IMR-90 (cell line): Measurements from ENCODE around the gene KRTAP9-3.

Source experiments
- BHLHE40 ChIP-seq: fragments of 150-350 bp; IDR thresholded peaks from 2 replicates; pipeline ENCODE4 v1.6.1; 2016; ENCODE audit warnings: mild to moderate bottlenecking, low read depth, low read length
- CEBPB ChIP-seq: IDR thresholded peaks from 2 replicates; pipeline ENCODE4 v1.6.1; 2012; ENCODE audit warnings: low read depth, low read length, improper control_type of control experiment
- CHD1 ChIP-seq: IDR thresholded peaks from 2 replicates; pipeline ENCODE4 v1.6.1; 2012; ENCODE audit warnings: low read depth, low read length, improper control_type of control experiment
- MAFK ChIP-seq: IDR thresholded peaks from 2 replicates; pipeline ENCODE4 v1.6.1; 2012; ENCODE audit warnings: low read depth, low read length, improper control_type of control experiment
- MXI1 ChIP-seq: IDR thresholded peaks from 2 replicates; pipeline ENCODE4 v1.6.1; 2012; ENCODE audit warnings: low read depth, mild to moderate bottlenecking, low read length, moderate library complexity, borderline replicate concordance
- NFE2L2 ChIP-seq: fragments of 150-350 bp; IDR thresholded peaks from 2 replicates; pipeline ENCODE4 v1.6.1; 2016; ENCODE audit warnings: low read depth, mild to moderate bottlenecking, low read length
- POLR2A ChIP-seq: IDR thresholded peaks from 2 replicates; pipeline ENCODE4 v1.6.1; 2012; ENCODE audit warnings: mild to moderate bottlenecking, low read depth, low read length
- RAD21 ChIP-seq: IDR thresholded peaks from 2 replicates; pipeline ENCODE4 v1.6.1; 2012; ENCODE audit warnings: low read length, improper control_type of control experiment
- RCOR1 ChIP-seq: IDR thresholded peaks from 2 replicates; pipeline ENCODE4 v1.6.1; 2012; ENCODE audit warnings: mild to moderate bottlenecking, low read length, improper control_type of control experiment; ENCODE audit not compliant: insufficient replicate concordance
- RFX5 ChIP-seq: IDR thresholded peaks from 2 replicates; pipeline ENCODE4 v1.8.0; 2012; ENCODE audit warnings: low read depth, mild to moderate bottlenecking, low read length, moderate library complexity
- TF ChIP-seq, protein P1 (sequence below): conservative IDR thresholded peaks from 2 replicates; pipeline ENCODE4 v1.5.1; 2012; ENCODE audit warnings: mild to moderate bottlenecking, low read depth, low read length, improper control_type of control experiment
- TF ChIP-seq, protein P2 (sequence below): fragments of 150-350 bp; IDR thresholded peaks from 2 replicates; pipeline ENCODE4 v1.6.1; 2016; ENCODE audit warnings: low read depth, mild to moderate bottlenecking, low read length, moderate library complexity, borderline replicate concordance
- TF ChIP-seq, protein P3 (sequence below): fragments of 150-350 bp; IDR thresholded peaks from 2 replicates; pipeline ENCODE4 v1.6.1; 2017; ENCODE audit warnings: mild to moderate bottlenecking, antibody characterized with exemption, low read length, low read depth

DNA sequence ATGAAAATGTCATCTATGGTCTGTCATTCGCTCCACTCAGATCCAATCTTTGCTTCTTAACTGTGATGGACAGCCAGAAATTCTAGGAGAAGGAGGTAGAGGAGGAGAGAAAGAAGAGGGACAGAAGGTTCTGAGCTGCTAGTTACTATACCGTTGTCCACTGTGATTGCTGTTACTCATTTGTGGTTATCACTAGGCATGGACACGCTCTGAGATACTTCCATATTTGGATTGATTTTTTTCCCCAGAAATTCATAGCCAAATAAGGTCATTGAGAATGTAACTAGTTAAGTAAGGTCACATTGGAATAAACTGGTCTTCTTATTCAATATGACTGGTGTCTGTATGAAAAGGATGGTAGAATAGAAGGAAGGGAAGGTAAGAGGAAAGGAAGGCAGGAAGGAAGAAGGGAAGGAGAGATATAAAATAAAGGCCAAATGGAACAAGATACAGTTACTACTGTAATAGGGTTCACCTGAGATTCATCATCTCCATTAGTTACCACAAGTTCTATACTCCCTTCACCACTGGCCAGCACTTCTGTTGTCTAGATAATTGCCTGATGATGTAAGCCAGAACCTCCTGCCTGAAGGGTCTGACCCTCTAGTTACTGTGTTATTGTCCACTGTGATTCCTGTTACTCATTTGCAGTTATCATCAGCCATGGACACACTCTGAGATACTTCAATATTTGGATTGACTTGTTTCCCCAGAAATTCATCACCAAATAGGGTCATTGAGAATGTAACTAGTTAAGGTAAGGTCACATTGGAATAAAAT is 46.1 kb downstream of the KRTAP9-3 start:
- TF ChIP-seq RFX5 (no peak), POLR2A (no peak), MXI1 (no peak), RAD21 (no peak), RCOR1 (no peak), BHLHE40 (no peak), NFE2L2 (no peak), CEBPB (no peak), MAFK (no peak), CHD1 (no peak)
- TF ChIP-seq, protein P1, sequence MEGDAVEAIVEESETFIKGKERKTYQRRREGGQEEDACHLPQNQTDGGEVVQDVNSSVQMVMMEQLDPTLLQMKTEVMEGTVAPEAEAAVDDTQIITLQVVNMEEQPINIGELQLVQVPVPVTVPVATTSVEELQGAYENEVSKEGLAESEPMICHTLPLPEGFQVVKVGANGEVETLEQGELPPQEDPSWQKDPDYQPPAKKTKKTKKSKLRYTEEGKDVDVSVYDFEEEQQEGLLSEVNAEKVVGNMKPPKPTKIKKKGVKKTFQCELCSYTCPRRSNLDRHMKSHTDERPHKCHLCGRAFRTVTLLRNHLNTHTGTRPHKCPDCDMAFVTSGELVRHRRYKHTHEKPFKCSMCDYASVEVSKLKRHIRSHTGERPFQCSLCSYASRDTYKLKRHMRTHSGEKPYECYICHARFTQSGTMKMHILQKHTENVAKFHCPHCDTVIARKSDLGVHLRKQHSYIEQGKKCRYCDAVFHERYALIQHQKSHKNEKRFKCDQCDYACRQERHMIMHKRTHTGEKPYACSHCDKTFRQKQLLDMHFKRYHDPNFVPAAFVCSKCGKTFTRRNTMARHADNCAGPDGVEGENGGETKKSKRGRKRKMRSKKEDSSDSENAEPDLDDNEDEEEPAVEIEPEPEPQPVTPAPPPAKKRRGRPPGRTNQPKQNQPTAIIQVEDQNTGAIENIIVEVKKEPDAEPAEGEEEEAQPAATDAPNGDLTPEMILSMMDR, result no peak
- TF ChIP-seq, protein P2, sequence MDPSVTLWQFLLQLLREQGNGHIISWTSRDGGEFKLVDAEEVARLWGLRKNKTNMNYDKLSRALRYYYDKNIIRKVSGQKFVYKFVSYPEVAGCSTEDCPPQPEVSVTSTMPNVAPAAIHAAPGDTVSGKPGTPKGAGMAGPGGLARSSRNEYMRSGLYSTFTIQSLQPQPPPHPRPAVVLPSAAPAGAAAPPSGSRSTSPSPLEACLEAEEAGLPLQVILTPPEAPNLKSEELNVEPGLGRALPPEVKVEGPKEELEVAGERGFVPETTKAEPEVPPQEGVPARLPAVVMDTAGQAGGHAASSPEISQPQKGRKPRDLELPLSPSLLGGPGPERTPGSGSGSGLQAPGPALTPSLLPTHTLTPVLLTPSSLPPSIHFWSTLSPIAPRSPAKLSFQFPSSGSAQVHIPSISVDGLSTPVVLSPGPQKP, result no peak
- TF ChIP-seq, protein P3, sequence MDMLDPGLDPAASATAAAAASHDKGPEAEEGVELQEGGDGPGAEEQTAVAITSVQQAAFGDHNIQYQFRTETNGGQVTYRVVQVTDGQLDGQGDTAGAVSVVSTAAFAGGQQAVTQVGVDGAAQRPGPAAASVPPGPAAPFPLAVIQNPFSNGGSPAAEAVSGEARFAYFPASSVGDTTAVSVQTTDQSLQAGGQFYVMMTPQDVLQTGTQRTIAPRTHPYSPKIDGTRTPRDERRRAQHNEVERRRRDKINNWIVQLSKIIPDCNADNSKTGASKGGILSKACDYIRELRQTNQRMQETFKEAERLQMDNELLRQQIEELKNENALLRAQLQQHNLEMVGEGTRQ, result no peak
